H9 (cell line): ENCODE results near the gene PGA3. TPM values are rescaled to one million over a fixed set of nuclear protein-coding genes. Genes with fewer than 3 reads are reported as not detected.
"Not testable (repeated sequence)": the region's sequence is repeated elsewhere in the genome, so short reads cannot be mapped to it uniquely, and the experiment has no call there.

ENCODE experiments used
- DNase-seq: peaks from one replicate; pipeline ENCODE4 v3.0.0-alpha.2; 2017
- H2AFZ ChIP-seq: one replicate; pipeline ENCODE4 v1.6.1; 2013; ENCODE audit warnings: mild to moderate bottlenecking, low read length, control low read depth, moderate library complexity
- H2AK5ac ChIP-seq: 2 replicates; pipeline ENCODE4 v1.6.1; 2013; ENCODE audit warnings: low read length, control low read depth, mixed read lengths; ENCODE audit not compliant: insufficient read length
- H2BK120ac ChIP-seq: one replicate; pipeline ENCODE4 v1.6.1; 2013; ENCODE audit warnings: low read depth, mild to moderate bottlenecking, low read length, control low read depth, inconsistent platforms; ENCODE audit not compliant: poor library complexity, severe bottlenecking
- H2BK12ac ChIP-seq: 2 replicates; pipeline ENCODE4 v1.6.1; 2013; ENCODE audit warnings: low read length, control low read depth, mixed read lengths, low read depth; ENCODE audit not compliant: insufficient read length
- H2BK15ac ChIP-seq: 2 replicates; pipeline ENCODE4 v1.6.1; 2013; ENCODE audit warnings: low read depth, low read length, control low read depth
- H2BK20ac ChIP-seq: one replicate; pipeline ENCODE4 v1.6.1; 2013; ENCODE audit warnings: low read depth, mild to moderate bottlenecking, low read length, control low read depth, inconsistent platforms; ENCODE audit not compliant: poor library complexity, severe bottlenecking
- H2BK5ac ChIP-seq: 2 replicates; pipeline ENCODE4 v1.6.1; 2013; ENCODE audit warnings: low read length, control low read depth, mixed read lengths; ENCODE audit not compliant: insufficient read length
- H3K14ac ChIP-seq: 2 replicates; pipeline ENCODE4 v1.6.1; 2013; ENCODE audit warnings: low read length, control low read depth; ENCODE audit not compliant: insufficient read depth
- H3K18ac ChIP-seq: 2 replicates; pipeline ENCODE4 v1.6.1; 2013; ENCODE audit warnings: low read depth, mild to moderate bottlenecking, mixed read lengths, low read length, control low read depth; ENCODE audit not compliant: insufficient read length
- H3K23ac ChIP-seq: 2 replicates; pipeline ENCODE4 v1.6.1; 2013; ENCODE audit warnings: low read length, control low read depth, mixed read lengths, low read depth; ENCODE audit not compliant: insufficient read length
- H3K23me2 ChIP-seq: 2 replicates; pipeline ENCODE4 v1.6.1; 2013; ENCODE audit warnings: low read depth, mild to moderate bottlenecking, mixed read lengths, low read length, control low read depth; ENCODE audit not compliant: insufficient read length, poor library complexity, severe bottlenecking
- H3K27ac ChIP-seq: 2 replicates; pipeline ENCODE4 v1.5.1; 2013; ENCODE audit warnings: low read length, control low read depth, mixed read lengths, low read depth; ENCODE audit not compliant: insufficient read length
- H3K27me3 ChIP-seq: 2 replicates; pipeline ENCODE4 v1.6.1; 2013; ENCODE audit warnings: low read length, control low read depth, inconsistent platforms; ENCODE audit not compliant: insufficient read depth
- H3K4ac ChIP-seq: 2 replicates; pipeline ENCODE4 v1.6.1; 2013; ENCODE audit warnings: low read depth, mild to moderate bottlenecking, control low read depth, inconsistent platforms, low read length, moderate library complexity
- H3K4me1 ChIP-seq: 2 replicates; pipeline ENCODE4 v1.6.1; 2013; ENCODE audit warnings: low read length, control low read depth, inconsistent platforms; ENCODE audit not compliant: insufficient read depth
- H3K4me2 ChIP-seq: 2 replicates; pipeline ENCODE4 v1.6.1; 2013; ENCODE audit warnings: low read length, control low read depth, mixed read lengths; ENCODE audit not compliant: insufficient read length, insufficient read depth
- H3K56ac ChIP-seq: 2 replicates; pipeline ENCODE4 v1.6.1; 2013; ENCODE audit warnings: low read depth, mild to moderate bottlenecking, mixed read lengths, low read length, control low read depth; ENCODE audit not compliant: insufficient read length
- H3K79me1 ChIP-seq: 2 replicates; pipeline ENCODE4 v1.6.1; 2013; ENCODE audit warnings: low read depth, mild to moderate bottlenecking, moderate library complexity, low read length, control low read depth, inconsistent platforms; ENCODE audit not compliant: insufficient read depth, poor library complexity, severe bottlenecking
- H3K79me2 ChIP-seq: 2 replicates; pipeline ENCODE4 v1.6.1; 2013; ENCODE audit warnings: low read length, control low read depth, inconsistent platforms; ENCODE audit not compliant: insufficient read depth
- H3K9ac ChIP-seq: 2 replicates; pipeline ENCODE4 v1.6.1; 2013; ENCODE audit warnings: low read length, control low read depth, mixed read lengths; ENCODE audit not compliant: insufficient read length; ENCODE audit errors: extremely low read depth
- H3K9me3 ChIP-seq: one replicate; pipeline ENCODE4 v1.6.1; 2013; ENCODE audit warnings: low read depth, low read length, inconsistent platforms; ENCODE audit not compliant: control insufficient read depth
- H3T11ph ChIP-seq: one replicate; pipeline ENCODE4 v1.6.1; 2013; ENCODE audit warnings: mild to moderate bottlenecking, low read length, control low read depth, inconsistent platforms
- H4K20me1 ChIP-seq: one replicate; pipeline ENCODE4 v1.6.1; 2013; ENCODE audit not compliant: control insufficient read depth, insufficient read length, insufficient read depth
- H4K5ac ChIP-seq: 2 replicates; pipeline ENCODE4 v1.6.1; 2013; ENCODE audit warnings: low read depth, mild to moderate bottlenecking, mixed read lengths, low read length, control low read depth; ENCODE audit not compliant: insufficient read length
- H4K8ac ChIP-seq: replicated peaks from 2 replicates; pipeline ENCODE4 v1.6.1; 2013; ENCODE audit warnings: low read length, control low read depth, mixed read lengths, low read depth; ENCODE audit not compliant: insufficient read length
- H4K91ac ChIP-seq: 2 replicates; pipeline ENCODE4 v1.6.1; 2013; ENCODE audit warnings: low read depth, mild to moderate bottlenecking, moderate library complexity, mixed read lengths, low read length, control low read depth; ENCODE audit not compliant: insufficient read length
- H3K27ac Mint-ChIP-seq, 3 experiments: 2 replicates in 2 of 3; 3 replicates in 1 of 3; pipeline ENCODE4 v1.8.0; 2020 to 2021; ENCODE audit warnings: mixed read lengths in 3 of 3, mild to moderate bottlenecking in 1 of 3, moderate library complexity in 1 of 3
- H3K27me3 Mint-ChIP-seq: 2 replicates; pipeline ENCODE4 v1.8.0; 2021; ENCODE audit warnings: low read depth, mild to moderate bottlenecking, moderate library complexity, mixed read lengths
- H3K36me3 Mint-ChIP-seq, 3 experiments: 2 replicates in 2 of 3; 3 replicates in 1 of 3; pipeline ENCODE4 v1.8.0; 2020 to 2021; ENCODE audit warnings: low read depth in 3 of 3, mixed read lengths in 3 of 3; ENCODE audit not compliant: insufficient read depth in 1 of 3
- H3K4me1 Mint-ChIP-seq, 2 experiments: 2 replicates each; pipeline ENCODE4 v1.8.0; 2020; ENCODE audit warnings: mixed read lengths in 2 of 2
- H3K4me3 Mint-ChIP-seq, 2 experiments: 2 replicates in 1 of 2; 3 replicates in 1 of 2; pipeline ENCODE4 v1.8.0; 2020 to 2021; ENCODE audit warnings: mild to moderate bottlenecking in 2 of 2, mixed read lengths in 2 of 2, moderate library complexity in 1 of 2
- H3K9me3 Mint-ChIP-seq, 2 experiments: 2 replicates in 1 of 2; 3 replicates in 1 of 2; pipeline ENCODE4 v1.8.0; 2020; ENCODE audit warnings: mild to moderate bottlenecking in 2 of 2, mixed read lengths in 2 of 2, moderate library complexity in 1 of 2
- WGBS: extraction: QIAGEN DNeasy Blood & Tissue Kit; methylation state at CpG from one replicate; pipeline ENCODE4 v1.1.7; 2013; ENCODE audit warnings: missing lambda C conversion rate, low lambda C conversion rate, mixed read lengths; ENCODE audit not compliant: insufficient read length; ENCODE audit errors: extremely low coverage; 5-methylcytosine and 5-hydroxymethylcytosine counted together
- total RNA-seq: library from RNA; stranded (reverse); gene quantifications from 2 replicates; pipeline ENCODE4 v1.2.1, GENCODE V29; 2021

Gene PGA3
- total RNA-seq, 1 experiment from 2014 or later, result not detected

- H3K23ac ChIP-seq, H2BK15ac ChIP-seq, H3K27me3 Mint-ChIP-seq, H2BK120ac ChIP-seq, H3K79me2 ChIP-seq, H3K18ac ChIP-seq, H2AK5ac ChIP-seq, H3K4ac ChIP-seq, H4K5ac ChIP-seq, H3K4me3 Mint-ChIP-seq, H4K8ac ChIP-seq, H3K27ac Mint-ChIP-seq, H4K20me1 ChIP-seq, H2BK12ac ChIP-seq, H3T11ph ChIP-seq, H2BK5ac ChIP-seq, H3K9me3 Mint-ChIP-seq, H3K9ac ChIP-seq, H4K91ac ChIP-seq, H2AFZ ChIP-seq, H3K4me1 ChIP-seq, H3K14ac ChIP-seq, H3K27ac ChIP-seq, H3K79me1 ChIP-seq, H3K4me1 Mint-ChIP-seq, H3K27me3 ChIP-seq, H3K9me3 ChIP-seq, H3K4me2 ChIP-seq, DNase-seq, H3K56ac ChIP-seq, H3K23me2 ChIP-seq, H3K36me3 Mint-ChIP-seq, H2BK20ac ChIP-seq: not testable (repeated sequence)
- no CpG with 5 or more reads among the region's 10 CpGs for WGBS
These were observed 23.3 kb downstream of the PGA3 start for GRCh38 chr11:61226457-61227137.

- H3K56ac ChIP-seq, H3K14ac ChIP-seq, H2BK15ac ChIP-seq, H2BK120ac ChIP-seq, DNase-seq, H3K4me1 Mint-ChIP-seq, H3K27me3 Mint-ChIP-seq, H3K9me3 Mint-ChIP-seq, H3K4me2 ChIP-seq, H3T11ph ChIP-seq, H2BK12ac ChIP-seq, H3K79me2 ChIP-seq, H3K9ac ChIP-seq, H3K36me3 Mint-ChIP-seq, H3K27ac Mint-ChIP-seq, H3K27ac ChIP-seq, H2BK5ac ChIP-seq, H3K9me3 ChIP-seq, H3K4me3 Mint-ChIP-seq, H3K18ac ChIP-seq, H4K5ac ChIP-seq, H3K23ac ChIP-seq, H3K79me1 ChIP-seq, H4K91ac ChIP-seq, H2AK5ac ChIP-seq, H4K20me1 ChIP-seq, H2BK20ac ChIP-seq, H3K4me1 ChIP-seq, H2AFZ ChIP-seq, H3K23me2 ChIP-seq, H3K4ac ChIP-seq, H4K8ac ChIP-seq, H3K27me3 ChIP-seq: not testable (repeated sequence)
- no CpG with 5 or more reads among the region's 6 CpGs for WGBS
These were observed 26.1 kb downstream of the PGA3 start for GRCh38 chr11:61229458-61229857.
